ENCODE measurements around the gene CSPG4. TPM values are rescaled to one million over a fixed set of nuclear protein-coding genes. Genes with fewer than 3 reads are reported as not detected.
"Not testable (repeated sequence)": the region's sequence is repeated elsewhere in the genome, so short reads cannot be mapped to it uniquely, and the experiment has no call there.

Gene CSPG4
- total RNA-seq, 4 donors from 2014 or later = 29.9 to 144 (median 49.7) TPM

- no peak for TF ChIP-seq CTCF (IDR thresholded peaks at IDR 0.05)
- DNase-seq (ENCODE audit: low spot score) (no peak), ATAC-seq (ENCODE audit: low FRiP score) (no peak)
These were observed 32.7 kb upstream of the CSPG4 start for GRCh38 chr15:75745305-75745704.

GRCh38 chr15:75742346-75742745 is 29.7 kb upstream of the CSPG4 start:
- DNase-seq (ENCODE audit: low spot score); ATAC-seq (ENCODE audit: low FRiP score): not testable (repeated sequence)

GRCh38 chr15:75739791-75740190 is 27.1 kb upstream of the CSPG4 start:
- no peak for ATAC-seq (ENCODE audit: low FRiP score)
- no peak for TF ChIP-seq CTCF (IDR thresholded peaks at IDR 0.05)
- DNase-seq (ENCODE audit: low spot score) = no peak

- ATAC-seq (ENCODE audit: low FRiP score) = peak; percentile 98
- DNase-seq (ENCODE audit: low spot score) = peak; percentile 90
- TF ChIP-seq CTCF (IDR thresholded peaks at IDR 0.05) = no peak
These were observed 26.1 kb upstream of the CSPG4 start for GRCh38 chr15:75738647-75739325.

GRCh38 chr15:75738014-75738646 is 25.5 kb upstream of the CSPG4 start:
- TF ChIP-seq CTCF (IDR thresholded peaks at IDR 0.05) = no peak
- ATAC-seq (ENCODE audit: low FRiP score) (peak; percentile 18), DNase-seq (ENCODE audit: low spot score) (no peak)

DNA sequence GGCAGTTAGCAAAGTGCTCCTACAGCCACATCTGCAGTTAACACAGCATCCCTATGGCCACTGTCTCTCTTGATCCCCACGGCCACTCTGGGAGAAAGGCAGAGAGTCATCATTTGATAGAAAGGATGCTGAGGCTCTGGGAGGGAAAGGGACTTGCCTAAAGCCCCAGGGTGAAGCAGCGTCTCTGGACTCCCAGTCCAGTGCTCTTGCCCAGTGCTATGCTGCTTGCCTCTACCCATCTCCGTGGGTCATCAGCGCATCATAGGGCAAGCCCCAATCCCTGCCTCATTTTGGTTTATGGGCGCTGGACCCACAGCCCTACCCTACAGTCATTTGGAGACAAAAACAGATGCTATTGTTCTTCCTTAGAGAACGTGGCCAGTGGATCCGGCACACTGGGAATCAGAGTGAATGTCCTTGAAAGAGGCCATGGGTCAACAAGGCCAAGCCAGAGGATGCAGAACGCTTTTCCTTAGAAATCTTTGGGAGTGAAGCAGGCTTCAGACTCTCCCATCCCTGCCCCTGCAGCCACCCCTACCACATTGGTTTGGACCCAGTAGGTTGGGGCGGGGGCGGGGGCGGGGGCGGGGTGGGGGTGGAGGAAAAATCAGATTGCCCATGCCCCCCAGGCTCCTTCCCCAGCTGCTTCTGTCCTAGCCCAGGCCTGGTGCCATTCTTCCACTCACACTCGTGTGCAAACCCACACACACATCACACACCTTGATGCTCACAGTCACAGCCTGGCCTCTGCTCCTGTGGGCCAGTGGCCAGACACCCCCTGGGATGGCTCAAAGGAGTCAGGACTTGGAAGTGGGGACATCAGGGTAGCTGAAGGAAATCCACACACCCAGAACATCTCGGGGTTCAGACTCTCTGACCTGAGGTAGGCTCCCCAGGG is 24.7 kb upstream of the CSPG4 start:
- not testable (repeated sequence) for DNase-seq (ENCODE audit: low spot score); ATAC-seq (ENCODE audit: low FRiP score)

GRCh38 chr15:75736256-75736655 is 23.6 kb upstream of the CSPG4 start:
- ATAC-seq (ENCODE audit: low FRiP score) (no peak), DNase-seq (ENCODE audit: low spot score) (no peak)
- TF ChIP-seq CTCF (IDR thresholded peaks at IDR 0.05) = no peak

DNA sequence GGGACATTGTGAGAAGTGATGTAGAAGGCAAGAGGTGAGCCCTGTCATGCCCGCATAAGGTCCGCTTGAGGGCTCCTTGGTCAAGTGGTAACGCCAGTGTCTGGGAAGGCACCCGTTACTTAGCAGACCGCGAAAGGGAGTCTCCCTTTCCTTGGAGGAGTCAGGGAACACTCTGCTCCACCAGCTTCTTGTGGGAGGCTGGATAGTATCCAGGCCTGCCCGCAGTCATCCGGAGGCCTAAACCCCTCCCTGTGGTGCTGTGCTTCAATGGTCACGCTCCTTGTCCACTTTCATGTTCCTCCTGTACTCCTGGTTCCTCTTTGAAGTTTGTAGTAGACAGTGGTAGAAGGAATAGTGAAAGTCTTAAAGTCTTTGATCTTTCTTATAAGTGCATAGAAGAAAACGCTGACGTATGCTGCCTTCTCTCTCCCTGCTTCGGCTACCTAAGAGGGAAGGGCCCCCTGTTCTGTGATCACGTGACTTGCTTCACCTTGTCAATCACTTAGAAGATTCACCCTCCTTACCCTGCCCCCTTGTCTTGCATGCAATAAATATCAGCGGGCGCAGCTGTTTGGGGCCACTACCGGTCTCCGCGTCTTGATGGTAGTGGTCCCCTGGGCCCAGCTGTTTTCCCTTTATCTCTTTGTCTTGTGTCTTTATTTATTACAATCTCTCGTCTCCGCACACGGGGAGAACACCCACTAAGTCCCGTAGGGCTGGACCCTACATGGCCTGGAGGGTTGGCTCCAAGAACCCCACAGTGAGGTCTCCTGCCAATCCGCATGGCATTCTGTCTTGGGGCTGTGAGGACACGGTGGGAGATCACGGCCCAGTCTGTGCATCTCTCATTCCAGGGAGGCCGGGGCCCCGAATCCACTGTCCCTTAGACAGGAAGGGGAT is 22.5 kb upstream of the CSPG4 start:
- not testable (repeated sequence) for ATAC-seq (ENCODE audit: low FRiP score); DNase-seq (ENCODE audit: low spot score)
